ENCODE data around the gene OR6S1.
"Not testable (repeated sequence)": the region's sequence is repeated elsewhere in the genome, so short reads cannot be mapped to it uniquely, and the experiment has no call there.

The OR6S1 gene

DNA sequence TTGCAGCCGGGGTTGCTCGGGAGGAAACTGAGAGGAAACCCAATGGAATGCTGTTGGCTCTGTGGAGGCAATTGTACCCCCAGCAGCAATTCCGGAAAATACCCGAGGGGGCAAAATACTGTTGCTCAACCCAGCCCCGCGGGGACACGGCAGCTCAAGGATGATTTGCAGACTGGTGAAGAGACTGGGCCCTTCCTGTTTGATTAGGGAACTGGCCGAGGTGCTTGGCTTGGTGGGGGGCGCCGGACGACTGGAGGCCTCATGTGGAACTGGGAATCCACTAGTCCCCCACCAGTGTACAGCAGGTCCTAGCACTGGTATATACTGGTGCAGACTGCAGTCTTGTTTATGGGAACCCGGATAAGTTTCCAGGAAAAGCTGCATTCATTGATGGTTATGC, 40.0 kb downstream of the OR6S1 start:
- DNase-seq = no peak
- intact Hi-C loops (cut with DNase I) = no loop called here

DNA sequence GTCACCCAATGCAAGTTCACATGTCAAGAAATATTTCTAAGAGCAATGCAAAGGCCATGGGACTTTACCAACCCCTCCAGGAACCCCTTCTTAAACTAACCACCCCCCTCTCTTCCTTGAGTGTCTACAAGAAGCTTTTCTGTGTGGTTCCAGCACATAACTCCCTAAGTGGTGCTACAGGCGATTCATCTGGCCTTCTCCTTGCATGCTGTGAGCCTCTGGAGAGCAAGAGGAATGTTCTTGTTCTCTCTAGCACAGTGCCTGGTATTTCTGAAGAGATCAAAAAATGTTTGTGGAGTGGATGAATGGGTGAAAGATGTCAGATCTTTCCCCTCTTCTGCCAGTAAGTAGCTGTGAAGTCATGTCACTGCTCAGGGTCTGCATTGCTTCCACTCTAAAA, 44.4 kb downstream of the OR6S1 start:
- DNase-seq = no peak
- intact Hi-C loops (cut with DNase I) = no loop called here

DNA sequence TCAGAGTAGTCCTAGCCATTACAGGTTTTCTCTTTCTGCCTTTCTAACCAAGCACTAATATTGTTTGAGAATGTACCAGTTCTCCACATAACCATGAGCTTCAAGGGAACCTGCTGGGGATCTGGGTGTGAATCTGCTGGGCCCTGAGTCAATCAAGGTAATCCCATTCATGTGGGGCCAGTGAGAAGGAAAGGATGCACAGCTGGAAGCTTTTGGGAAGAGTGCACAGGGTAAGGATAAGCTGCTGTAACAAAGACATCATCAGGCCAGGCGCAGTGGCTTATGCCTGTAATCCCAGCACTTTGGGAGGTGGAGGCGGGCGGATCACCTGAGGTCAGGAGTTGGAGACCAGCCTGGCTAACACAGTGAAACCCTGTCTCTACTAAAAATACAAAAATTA, 45.8 kb downstream of the OR6S1 start:
- intact Hi-C loops (cut with DNase I); DNase-seq: not testable (repeated sequence)

DNA sequence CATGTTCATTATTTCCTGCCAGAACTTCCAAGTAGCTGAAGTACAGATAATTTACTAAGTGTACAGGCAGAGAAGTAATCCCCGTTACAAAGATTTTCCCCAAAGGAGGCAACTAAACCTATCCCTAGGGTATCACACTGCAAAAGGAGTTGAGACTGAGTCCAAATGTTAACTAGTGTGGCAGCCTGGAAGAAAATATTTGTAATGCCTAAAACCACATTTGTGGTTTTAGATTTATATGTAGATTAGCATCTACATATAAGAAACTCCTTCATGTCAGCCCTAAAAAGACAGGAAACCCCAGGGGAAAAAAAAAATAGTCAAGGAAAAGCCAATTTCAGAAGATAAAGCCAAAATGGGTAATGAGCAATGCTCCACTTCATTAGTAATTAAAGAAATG, 48.9 kb downstream of the OR6S1 start:
- intact Hi-C loops (cut with DNase I) = no loop called here
- no peak for DNase-seq

DNA sequence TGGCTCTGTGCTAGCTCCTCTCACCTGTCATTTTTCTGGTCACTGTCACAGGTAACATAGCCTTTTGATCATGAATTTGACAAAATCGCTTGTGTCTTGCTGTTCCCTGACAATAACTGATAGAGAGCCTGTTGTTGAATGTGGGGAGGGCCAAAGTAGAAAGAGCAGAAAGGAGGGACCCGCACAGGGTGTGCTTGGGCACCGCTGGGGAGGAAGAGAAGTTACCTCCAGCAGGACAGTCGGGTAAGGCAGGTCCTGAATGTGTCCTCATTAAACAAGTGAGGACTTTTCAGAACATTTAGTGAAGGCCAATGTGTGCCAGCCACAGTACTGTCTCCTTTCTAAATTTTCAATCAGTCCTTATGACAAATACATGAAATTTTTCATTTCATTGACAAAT, 50.3 kb downstream of the OR6S1 start, which contains the start of gene RNASE12:
TSS of gene RNASE12 (minus strand) at position 142 of the 400 bp plus-strand sequence. CDS start 653 bp downstream, outside the sequence.
- DNase-seq = no peak
- intact Hi-C loops (cut with DNase I) = no loop called here
